ELR (cell line): ENCODE measurements around the gene LOXL1.

ENCODE experiments used
- DNase-seq: peaks from one replicate; pipeline ENCODE4 v3.0.0-alpha.2; 2015; ENCODE audit warnings: low read depth

LOXL1 gene, protein sequence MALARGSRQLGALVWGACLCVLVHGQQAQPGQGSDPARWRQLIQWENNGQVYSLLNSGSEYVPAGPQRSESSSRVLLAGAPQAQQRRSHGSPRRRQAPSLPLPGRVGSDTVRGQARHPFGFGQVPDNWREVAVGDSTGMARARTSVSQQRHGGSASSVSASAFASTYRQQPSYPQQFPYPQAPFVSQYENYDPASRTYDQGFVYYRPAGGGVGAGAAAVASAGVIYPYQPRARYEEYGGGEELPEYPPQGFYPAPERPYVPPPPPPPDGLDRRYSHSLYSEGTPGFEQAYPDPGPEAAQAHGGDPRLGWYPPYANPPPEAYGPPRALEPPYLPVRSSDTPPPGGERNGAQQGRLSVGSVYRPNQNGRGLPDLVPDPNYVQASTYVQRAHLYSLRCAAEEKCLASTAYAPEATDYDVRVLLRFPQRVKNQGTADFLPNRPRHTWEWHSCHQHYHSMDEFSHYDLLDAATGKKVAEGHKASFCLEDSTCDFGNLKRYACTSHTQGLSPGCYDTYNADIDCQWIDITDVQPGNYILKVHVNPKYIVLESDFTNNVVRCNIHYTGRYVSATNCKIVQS

DNA sequence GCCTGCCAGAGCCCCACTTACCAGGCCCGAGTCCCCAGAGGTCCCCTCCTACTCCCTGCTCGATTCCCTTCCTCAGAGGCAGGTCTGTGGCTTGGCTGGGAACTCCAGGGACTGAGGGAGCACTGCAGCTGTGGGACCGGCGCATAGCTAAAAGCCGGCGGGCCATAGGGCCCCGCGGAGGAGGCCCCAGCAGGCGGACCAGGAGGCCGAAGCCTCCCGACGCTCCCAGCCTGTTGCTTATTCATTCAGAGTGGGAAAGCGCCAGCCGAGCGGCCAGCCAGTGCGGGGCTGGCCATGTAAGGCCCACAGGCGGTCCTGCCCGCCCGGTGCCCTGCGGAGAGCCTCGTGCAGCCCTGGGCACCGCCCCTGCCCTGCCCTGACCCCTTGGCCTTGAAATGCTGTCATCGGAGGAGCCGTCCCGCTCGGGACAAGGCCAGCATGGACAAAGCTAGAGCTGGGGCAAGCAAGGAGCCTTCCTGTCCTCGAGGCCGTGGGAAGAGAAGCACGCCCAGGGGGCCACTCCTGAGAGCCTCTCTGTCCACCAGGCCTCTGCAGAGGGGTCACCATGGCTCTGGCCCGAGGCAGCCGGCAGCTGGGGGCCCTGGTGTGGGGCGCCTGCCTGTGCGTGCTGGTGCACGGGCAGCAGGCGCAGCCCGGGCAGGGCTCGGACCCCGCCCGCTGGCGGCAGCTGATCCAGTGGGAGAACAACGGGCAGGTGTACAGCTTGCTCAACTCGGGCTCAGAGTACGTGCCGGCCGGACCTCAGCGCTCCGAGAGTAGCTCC lies at the start of gene LOXL1:
LOXL1 (plus strand) TSS at position 244 of the 784 bp plus-strand sequence; CDS start at position 566, 322 bp downstream.
- peak; percentile 87 for DNase-seq

DNA sequence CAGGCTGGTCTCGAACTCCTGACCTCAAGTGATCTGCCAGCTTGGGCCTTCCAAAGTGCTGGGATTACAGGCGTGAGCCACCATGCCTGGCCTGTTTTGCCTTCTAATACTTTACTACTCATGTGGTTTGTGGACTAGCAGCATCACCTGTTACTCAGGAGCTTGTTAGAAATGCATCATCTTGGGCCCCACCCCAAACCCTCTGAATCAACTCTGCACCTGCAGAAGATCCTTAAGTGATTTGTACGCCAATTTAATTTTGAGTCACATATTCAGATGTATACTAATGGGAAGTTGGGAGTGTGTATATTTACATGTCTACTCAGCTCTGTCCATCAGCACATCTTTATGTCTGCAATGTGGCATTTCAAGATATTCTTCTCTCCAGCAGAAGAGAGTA lies 46.8 kb upstream of the LOXL1 start:
- no peak for DNase-seq

DNA sequence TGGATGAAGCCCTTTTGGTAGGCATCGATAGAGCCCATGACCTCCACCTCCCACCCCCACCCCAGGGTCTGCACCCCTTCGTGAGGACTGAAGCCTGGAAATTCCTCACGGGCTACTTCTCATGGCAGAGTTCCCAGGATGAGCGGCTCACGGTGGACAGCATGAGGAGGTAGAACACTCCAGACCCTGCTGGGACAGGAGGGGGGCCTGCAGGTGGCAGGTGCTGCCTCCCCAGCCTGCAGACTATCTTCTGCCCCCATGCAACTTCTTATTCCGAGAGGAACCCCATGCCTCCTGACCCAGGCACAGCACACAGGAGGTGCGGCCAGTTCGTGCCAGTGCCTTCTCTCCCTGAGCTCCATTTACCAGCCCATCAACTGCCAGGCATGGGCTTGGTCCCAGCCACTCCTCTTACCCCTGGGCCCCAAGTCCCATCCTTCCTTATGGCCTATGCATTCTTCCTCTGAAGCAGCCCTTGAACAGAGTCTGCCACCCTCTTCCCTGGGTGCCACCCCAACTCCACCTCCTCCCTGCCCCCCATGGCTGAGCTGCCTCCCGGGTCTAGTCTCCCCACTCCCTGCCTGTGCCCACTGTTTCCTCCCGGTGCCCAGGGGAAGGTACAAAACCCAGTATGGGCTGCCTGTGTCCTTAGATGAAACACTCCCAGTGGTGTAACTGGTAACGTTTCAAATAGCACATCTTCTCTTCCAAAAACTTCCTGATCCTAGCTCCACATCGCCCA lies 44.5 kb upstream of the LOXL1 start:
- DNase-seq = no peak

DNA sequence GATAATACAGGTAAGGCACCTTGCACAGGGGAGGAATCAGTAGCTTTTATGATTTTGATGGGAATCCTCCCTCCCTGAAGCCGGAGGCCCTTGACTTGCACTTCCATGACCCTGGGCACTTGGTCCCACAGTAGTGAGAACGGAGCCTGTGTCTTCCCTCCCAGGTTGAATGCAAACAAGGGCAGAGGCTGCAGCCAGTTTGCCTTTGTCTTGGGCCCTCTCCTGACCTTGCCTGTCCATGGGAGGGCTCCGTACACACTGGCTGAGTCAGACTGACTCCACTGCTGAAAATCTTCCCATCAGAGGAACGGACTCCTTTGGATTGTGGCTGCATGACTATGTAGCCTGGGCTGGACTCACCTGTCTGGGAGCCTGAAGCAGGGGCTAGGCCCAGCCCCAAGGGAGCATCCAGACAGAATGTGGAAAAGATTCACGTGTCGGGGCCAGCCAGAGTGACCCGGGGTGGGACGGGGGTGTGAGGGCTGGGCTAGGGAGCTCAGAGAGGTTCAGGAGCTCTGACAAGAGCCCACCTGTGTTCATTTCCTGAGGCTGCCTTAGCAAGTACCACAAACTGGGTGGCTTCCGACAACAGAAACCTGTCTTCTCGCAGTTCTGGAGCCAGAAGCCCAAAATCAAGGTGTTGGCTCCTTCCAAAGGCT lies 43.4 kb upstream of the LOXL1 start:
- DNase-seq = peak; percentile 14

DNA sequence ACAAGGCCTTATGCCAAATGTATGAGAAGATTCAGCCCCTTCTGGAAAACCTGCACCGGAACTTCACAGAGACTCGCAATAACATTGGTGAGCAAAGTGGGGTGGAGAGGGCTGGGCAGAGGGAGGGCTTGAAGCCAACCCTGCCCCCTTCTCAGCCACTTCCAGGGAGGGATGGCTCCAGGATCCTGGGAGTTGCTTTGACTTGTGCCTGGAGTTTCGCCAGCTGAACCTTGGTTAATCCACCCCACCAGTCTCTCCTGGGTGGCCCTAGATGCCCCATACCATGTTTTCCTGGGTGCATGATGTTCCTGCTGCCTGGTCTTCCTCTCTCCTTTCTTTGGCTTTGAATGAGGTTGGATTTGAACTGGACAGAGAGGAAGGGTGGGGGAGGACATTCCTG lies 42.1 kb upstream of the LOXL1 start:
- DNase-seq = no peak

DNA sequence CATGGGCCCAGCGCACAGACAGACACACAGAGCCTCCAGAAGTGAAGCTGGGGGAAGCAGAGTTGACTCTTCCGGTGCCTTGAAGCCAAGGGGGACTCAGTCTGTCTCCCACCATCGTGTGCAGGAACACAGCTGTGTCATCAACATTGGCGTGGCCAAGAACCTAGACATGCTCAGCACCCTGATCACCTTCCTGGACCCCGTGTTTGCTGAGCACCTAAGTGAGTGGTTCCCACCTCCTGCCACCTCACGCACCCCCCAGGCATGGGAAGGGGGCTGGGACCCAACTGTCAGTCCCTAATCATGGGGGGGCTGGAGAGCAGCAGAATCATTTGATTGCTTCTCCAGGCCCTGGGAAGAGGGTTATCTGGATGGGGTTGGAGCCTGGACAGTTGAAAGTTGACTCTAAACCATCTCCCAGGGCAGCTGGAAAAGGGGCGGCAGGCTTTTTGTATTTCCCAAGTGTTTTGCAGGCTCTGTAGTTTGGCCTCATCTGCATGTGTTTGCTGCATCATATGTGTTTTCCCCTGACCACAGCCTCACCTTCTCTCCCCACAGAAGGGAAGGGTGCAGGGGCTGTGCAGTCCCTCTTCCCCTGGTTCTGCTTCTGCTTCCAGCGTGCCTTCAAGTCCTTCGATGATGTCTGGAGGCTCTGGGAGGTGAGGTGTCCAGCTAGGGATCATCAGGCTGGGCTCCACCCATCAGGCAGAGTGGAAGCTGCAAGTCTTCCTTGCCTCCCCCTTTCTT lies 40.1 kb upstream of the LOXL1 start:
- DNase-seq = no peak

DNA sequence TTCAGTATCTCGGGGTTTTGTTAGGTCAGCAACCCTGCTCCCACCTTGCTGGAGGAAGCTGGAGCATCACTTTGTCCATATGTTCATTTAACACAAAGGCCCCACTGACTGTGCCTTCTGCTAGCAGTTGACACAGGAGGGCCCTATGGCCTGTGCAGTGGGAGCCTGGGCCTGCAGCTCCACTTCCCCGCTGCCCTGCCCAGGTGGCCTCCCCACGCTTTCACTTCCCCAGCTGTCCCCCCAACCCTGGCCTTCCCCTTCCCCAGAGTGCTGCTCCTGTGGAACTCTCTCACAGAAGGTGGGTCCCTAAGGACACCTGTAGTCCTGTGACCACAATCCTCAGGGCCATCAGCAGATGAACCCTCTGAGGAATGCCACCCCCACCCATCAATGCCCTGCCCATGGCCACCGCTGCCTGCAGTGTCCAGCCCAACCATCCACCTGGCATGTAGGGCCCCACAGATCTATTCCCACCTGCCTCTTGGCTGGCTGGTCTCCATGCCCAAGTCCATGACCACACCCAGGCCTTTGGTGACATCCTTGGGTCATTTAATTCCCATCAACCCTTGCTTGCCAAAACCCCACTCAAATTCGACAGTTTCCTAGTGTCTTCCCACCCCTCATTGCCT lies 39.4 kb upstream of the LOXL1 start:
- DNase-seq = no peak

DNA sequence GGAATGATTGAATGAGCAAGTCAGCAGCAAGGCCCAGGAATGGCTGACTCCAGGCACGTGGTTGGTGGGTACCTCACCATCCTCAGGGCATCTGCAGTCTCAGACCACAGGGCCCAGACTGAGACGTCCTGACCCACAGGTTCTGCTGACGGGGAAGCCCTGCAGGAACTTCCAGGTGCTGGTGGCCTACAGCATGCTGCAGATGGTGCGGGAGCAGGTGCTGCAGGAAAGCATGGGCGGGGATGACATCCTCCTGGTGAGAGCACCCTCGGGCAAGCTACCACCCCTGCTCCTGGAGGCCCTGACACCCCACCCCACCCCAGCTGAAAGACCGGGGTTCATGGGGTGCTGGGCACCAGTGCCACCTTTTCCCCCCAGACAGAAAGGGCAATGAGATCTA lies 38.8 kb upstream of the LOXL1 start:
- no peak for DNase-seq

DNA sequence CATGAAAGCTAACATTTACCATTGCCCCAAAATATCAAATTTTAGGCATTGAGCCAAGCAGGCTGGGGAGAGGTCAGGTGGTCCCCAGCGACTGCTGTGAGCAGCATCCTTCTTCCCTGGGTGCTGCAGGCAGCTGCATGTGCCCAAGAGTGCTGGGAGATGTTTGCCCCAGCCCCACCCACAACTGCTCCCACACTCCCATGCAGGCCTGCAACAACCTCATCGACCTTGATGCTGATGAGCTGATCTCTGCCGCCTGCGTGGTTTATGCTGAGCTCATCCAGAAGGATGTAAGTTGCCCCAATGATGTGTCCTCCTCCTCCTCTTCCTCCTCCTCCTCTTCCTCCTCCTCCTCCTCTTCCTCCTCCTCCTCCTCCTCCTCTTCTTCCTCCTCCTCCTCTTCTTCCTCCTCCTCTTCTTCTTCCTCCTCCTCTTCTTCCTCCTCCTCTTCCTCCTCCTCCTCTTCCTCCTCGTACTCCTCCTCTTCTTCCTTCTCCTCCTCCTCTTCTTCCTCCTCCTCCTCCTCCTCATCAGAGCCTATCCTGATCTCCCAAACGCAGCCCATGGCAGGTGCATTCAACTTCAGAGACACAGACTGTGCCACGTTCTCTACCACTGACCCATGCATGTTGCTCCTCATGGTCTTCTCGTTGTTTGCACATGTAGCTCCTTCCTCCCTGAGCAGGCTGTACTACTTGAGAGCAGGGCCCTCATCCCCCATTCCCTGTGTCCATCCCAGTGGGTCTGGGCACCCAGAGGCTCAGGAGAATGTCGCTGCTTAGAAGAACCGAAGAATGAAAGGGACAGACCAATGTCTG lies 37.8 kb upstream of the LOXL1 start:
- no peak for DNase-seq

DNA sequence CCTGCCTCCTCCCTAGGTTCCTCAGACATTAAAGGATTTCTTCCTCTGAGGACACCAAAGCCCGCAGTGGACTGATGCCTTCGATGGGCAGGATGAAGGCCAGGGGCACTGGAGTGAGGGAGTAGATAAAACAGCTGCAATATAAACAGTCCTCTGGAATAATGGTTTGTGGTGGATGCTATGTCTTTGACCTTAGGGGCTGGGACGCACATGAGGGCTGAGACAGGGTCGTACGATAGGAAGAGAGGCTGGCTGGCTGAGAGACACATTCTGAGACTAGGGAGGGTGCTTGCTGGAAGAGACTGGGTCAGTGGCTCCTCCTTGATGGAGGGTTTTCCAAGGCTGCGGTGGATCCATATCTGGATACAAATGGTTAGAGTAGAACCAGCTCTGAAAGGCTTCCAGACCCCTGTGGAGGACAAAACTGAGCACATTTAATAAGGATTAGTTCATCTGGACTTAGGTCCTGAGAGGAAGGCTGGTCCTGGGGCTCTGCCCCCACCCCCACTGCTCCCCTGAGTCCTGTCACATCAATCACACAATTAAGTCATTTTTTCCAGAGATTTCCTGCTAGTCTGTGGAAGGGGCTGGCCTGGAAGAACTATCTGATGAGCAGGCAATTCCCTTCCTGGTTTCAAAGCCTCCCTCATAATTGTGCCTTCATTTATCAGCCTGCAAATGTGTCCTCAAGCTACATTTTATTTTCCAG lies 37.1 kb upstream of the LOXL1 start:
- DNase-seq = no peak

DNA sequence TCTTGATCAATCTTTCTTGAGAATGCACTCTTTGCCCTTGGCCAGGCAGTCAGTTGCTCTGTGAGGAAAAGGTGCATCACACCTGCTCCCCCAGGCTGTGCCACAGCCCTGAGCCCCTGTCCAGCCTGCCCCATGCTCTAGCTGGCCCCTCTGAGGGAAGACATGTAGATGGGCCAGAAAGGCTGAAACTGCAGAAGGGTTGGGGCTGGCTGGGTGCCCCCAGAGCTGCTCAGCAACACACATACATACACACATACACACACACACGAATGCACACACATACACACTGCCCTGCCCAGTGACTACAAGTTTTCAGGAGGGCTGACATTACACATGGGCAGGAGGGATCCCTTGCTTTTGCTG lies 36.5 kb upstream of the LOXL1 start:
- DNase-seq = no peak

DNA sequence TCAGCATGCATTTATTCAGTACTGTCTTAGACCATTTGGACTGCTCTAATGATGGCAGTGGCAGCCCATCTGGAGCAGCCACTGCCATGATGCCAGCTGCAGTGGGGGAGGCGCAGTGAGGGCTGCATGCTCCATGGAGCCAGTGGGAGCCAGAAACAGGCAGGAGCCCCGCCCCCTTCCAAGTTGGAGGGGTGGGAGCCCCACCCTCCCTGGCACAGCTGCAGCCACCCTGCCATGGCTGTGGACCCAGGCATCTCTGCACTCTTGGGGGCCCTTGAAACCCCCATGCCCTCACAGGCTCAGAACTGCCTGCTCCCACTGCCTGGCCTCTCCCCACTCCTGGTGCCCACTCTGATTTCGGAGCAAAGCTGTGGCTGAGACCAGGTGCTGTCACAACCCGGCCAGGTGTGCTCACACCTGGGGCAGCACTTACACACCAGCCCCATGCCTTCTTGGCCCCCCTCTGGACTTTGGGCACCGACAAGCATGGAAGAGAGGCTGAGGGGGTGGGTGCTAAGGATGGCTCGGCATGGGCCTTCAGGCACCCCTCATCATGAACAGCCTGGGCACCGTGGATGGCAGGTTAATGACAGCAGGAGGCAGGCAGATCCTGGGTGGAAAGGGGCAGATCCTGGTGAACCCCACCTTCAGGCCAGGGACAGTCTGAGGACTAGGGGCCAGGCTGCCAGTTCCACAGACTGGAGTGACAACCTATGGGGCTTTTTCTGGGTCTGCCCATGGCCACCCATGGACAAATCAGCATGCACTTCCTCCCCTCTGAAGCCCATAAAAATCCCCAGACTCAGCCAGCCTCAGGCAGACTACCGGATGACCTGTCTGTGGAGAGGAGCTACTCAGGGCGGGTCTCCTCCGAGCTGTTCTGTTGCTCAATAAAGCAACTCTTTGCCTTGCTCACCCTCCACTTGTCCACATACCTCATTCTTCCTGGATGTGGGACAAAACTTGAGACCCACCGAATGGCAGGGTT lies 34.6 kb upstream of the LOXL1 start:
- DNase-seq = peak; percentile 5

DNA sequence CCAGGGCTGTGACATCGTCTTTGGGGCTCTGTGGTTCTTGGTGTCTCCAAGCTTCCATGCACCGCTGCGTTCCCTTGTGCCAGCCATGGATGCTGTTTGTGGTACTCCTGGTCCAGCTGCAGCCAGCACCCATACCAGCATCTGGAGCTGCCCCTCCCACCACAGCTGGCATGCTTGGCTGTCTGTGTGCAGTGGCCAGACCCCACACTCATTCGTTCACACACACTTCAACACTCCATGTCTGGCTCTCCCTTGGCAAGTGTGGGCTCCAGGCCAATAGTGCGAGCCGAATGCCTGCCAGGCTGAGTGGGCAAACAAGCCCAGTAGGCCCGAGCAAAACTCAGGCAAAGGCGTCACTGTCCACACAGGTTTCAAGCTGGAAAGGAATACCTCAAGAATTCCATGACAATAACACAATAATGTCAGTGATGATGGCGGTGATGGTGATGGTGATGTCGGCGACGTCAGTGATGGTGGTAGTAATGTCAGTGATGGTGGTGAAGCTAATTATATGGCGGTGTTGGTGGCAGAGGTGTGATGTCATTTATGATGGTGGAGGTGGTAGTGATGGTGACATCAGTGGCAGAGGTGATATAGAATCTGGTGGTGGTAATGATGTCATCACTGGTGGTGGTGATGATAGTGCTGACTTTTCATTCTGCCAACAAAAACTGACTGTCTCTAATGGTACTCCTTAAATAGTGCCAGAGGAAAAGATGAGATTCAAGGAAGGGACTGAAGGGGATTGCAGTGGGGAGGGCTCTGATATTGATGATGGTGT lies 33.6 kb upstream of the LOXL1 start:
- no peak for DNase-seq

DNA sequence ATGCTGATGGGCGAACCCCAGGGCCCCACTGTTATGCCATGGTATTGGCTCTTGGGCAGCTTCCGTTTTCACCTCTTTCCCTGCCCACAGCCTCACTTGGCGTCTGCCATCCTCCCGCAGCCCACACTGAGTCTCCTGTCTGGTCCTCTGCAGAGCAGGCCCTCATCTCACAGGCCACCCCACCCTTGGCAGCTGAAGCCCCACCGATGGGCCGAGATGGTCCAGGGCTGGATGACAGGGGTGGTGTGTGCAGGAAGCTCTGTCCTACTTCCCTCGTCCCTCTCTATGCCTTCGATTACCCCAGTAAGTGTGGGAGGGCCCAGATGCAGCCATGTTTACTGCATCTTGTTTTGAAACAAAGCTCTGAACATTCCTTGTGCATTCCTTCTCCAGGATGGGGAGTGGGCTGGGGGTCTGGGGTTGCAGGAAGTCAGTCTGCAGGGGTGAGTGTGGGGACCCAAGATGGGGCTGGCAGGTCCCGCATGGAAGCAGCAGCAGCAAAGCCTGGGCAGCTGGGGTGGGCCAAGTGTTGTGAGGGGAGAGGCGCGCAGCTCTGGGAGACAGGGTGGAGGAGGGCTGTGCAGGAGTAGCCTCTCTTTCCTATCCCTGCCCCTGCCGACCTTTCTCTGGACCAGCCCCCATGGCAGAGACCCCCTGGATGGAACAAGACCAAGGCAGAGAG lies 32.0 kb upstream of the LOXL1 start:
- DNase-seq = no peak

DNA sequence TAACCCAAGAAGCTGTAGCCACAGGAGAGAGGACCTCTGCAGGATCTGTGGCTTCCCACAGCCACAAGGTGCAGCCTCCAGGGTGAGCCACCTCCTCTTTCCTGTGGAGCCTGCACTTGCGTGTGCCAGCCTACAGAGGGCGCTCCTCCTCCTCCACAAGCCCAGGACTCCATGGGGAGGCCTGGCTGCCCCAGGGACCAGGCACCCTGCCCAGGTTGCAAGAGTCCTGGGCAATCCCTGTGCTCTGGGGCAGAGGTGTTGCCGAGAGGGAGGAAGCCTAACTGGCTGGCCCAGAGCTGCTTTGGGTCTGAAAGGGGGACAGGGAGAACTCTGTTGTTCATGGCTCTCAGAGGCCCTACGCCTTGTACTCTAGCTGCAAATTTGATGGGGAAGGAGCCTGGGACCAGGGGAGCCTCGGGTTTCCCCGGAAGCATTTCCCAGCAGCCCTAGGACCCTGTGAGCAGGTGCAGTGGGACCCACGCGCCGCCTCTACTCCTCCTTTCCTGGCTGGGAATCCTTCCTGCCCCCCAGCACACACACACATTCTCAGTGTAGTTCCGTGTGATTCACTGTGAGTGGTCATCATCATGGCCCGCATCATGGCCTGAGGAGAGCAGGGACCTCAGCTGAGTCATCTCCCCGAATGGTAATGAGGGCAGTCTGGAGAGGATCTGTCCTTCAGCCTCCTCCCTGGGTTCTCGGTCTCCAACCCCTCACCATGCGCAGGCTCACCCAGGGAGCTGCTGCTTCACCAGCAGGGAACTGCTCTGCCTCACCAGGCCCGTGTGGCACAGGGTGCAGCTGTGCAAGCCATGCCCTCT lies 28.6 kb upstream of the LOXL1 start:
- peak; percentile 97 for DNase-seq
